A673 (cell line): Measurements from ENCODE around the gene HEXIM1. TPM values are rescaled to one million over a fixed set of nuclear protein-coding genes. Genes with fewer than 3 reads are reported as not detected.

ENCODE experiments used
- BruUV-seq: library from RNA; stranded (reverse); fragments of 400-500 nt; replicated peaks from 2 replicates; lab custom pipeline; 2021; lab: Mats Ljungman, UMichigan
- CTCF ChIA-PET: fragments of 300-600 bp; sonication (Branson Sonifier 250); formaldehyde crosslinking; loops from one replicate; lab custom pipeline; 2022; ENCODE audit warnings: antibody characterized with exemption; lab: Charles Lee
- POLR2A ChIA-PET: fragments of 300-600 bp; sonication (Branson Sonifier 250); formaldehyde crosslinking; loops from one replicate; lab custom pipeline; 2022; ENCODE audit warnings: antibody characterized with exemption; ENCODE audit not compliant: low non-redundant PET; lab: Charles Lee
- DNase-seq: peaks from one replicate; pipeline ENCODE4 v3.0.0-alpha.2; 2015; ENCODE audit warnings: low spot score
- H3K27ac ChIP-seq: fragments of 200-600 bp; sonication (generic); 2 replicates; pipeline ENCODE4 v1.5.1; 2016; ENCODE audit warnings: mixed run types, low read depth, mild to moderate bottlenecking, mixed read lengths, antibody characterized with exemption, low read length; ENCODE audit not compliant: poor library complexity, severe bottlenecking
- H3K27me3 ChIP-seq: fragments of 200-600 bp; sonication (generic); replicated peaks from 2 replicates; pipeline ENCODE4 v1.6.1; 2017; ENCODE audit warnings: mixed run types, low read depth, mild to moderate bottlenecking, mixed read lengths, antibody characterized with exemption, low read length; ENCODE audit not compliant: insufficient read depth, poor library complexity
- H3K36me3 ChIP-seq: fragments of 200-600 bp; sonication (generic); 2 replicates; pipeline ENCODE4 v1.6.1; 2016; ENCODE audit warnings: mixed run types, mild to moderate bottlenecking, mixed read lengths, antibody characterized with exemption, low read length; ENCODE audit not compliant: insufficient read depth, poor library complexity, severe bottlenecking
- H3K4me1 ChIP-seq: fragments of 200-600 bp; sonication (generic); 2 replicates; pipeline ENCODE4 v1.6.1; 2017; ENCODE audit warnings: mixed run types, mild to moderate bottlenecking, mixed read lengths, antibody characterized with exemption, low read length; ENCODE audit not compliant: insufficient read depth, poor library complexity, severe bottlenecking
- H3K4me3 ChIP-seq: fragments of 200-600 bp; sonication (generic); 2 replicates; pipeline ENCODE4 v1.5.1; 2016; ENCODE audit warnings: low read depth, mixed run types, mild to moderate bottlenecking, mixed read lengths, low read length; ENCODE audit not compliant: poor library complexity, severe bottlenecking
- H3K9me3 ChIP-seq: fragments of 200-600 bp; sonication (generic); 2 replicates; pipeline ENCODE4 v1.6.1; 2016; ENCODE audit warnings: mixed run types, low read depth, mild to moderate bottlenecking, mixed read lengths, antibody characterized with exemption, low read length; ENCODE audit not compliant: poor library complexity, severe bottlenecking
- EZH2 ChIP-seq: fragments of 200-600 bp; sonication (generic); IDR thresholded peaks from 2 replicates; pipeline ENCODE4 v1.6.1; 2017; ENCODE audit warnings: borderline replicate concordance, low read depth, mild to moderate bottlenecking, mixed read lengths, antibody characterized with exemption, low read length; ENCODE audit not compliant: poor library complexity, severe bottlenecking
- intact Hi-C: fragments of 100-400 bp; cut with micrococcal nuclease; formaldehyde crosslinking; loops from one replicate; pipeline ENCODE4 v1.10.0; 2022; ENCODE audit not compliant: unreplicated experiment
- total RNA-seq: library from RNA; stranded (reverse); gene quantifications from 2 replicates; pipeline ENCODE4 v1.2.3, GENCODE V29; 2021
- TF ChIP-seq, protein P1 (sequence below): fragments of 300-800, 200-600 bp; sonication (generic); conservative IDR thresholded peaks from 2 replicates; pipeline ENCODE4 v1.5.1; 2017; ENCODE audit warnings: low read depth, mild to moderate bottlenecking, antibody characterized with exemption, low read length, moderate library complexity, mixed read lengths

HEXIM1 gene
- total RNA-seq, 1 experiment from 2014 or later = 21.2 TPM

DNA sequence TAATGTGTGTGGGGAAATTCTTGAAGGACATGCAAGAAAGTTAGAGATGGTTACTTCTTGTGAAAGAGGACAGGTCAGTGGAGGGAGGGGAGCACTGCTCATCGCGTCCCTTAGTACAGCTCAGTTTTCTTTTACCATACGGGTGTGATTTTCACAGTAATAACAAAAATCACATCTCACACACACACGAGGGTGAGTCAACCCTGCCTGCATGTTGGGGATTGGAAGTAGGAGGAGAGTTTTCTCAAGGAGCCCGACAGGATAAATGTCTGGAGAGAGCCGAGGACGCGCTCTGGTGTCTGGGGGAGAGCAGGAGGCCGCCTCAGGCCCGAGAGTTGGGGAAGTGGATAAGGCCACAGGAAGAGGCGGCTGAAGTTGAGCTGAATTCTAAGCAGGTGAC, 32.4 kb upstream of the HEXIM1 start:
- ChIA-PET POLR2A (no interaction called here), CTCF (no interaction called here)
- intact Hi-C loops = no loop called here

DNA sequence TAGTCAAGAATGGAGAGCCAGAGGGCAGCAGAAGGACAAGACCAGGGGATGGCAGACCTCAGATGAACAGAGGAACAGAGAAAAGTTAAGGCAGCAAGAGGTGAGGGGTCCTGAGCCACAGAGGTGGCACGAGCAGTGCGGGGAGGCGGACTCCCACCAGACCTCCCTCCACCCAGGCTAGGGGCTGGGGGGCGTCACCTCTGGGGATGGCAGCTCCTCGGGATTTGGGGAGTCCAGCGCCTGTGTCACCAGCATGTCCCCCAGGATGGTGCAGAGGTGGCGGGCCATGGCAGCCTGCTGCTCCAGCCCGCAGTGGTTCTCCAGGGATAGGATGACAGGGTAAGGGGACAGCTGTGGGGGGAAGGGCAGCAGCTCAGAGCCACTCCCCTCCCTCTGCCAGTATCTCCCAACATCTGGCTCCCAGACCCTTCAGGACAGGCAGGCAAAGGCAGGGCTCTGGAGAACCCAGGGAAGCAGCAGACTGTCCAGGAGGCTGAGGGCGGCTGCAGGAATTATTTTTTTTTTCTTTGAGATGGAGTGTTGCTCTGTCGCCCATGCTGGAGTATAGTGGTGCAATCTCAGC, 31.8 kb upstream of the HEXIM1 start:
- intact Hi-C loops = no loop called here
- ChIA-PET POLR2A (no interaction called here), CTCF (no interaction called here)
- Histone ChIP-seq H3K36me3 (no peaks in the 10 kb centered on the region), H3K9me3 (no peaks in the 10 kb centered on the region), H3K4me1 (no peaks in the 10 kb centered on the region), H3K27me3 (no peaks in the 10 kb centered on the region), H3K27ac (no peak overlapping the region), H3K4me3 (no peak overlapping the region)
- DNase-seq = no peak
- no peak for TF ChIP-seq EZH2
- TF ChIP-seq, protein P1, sequence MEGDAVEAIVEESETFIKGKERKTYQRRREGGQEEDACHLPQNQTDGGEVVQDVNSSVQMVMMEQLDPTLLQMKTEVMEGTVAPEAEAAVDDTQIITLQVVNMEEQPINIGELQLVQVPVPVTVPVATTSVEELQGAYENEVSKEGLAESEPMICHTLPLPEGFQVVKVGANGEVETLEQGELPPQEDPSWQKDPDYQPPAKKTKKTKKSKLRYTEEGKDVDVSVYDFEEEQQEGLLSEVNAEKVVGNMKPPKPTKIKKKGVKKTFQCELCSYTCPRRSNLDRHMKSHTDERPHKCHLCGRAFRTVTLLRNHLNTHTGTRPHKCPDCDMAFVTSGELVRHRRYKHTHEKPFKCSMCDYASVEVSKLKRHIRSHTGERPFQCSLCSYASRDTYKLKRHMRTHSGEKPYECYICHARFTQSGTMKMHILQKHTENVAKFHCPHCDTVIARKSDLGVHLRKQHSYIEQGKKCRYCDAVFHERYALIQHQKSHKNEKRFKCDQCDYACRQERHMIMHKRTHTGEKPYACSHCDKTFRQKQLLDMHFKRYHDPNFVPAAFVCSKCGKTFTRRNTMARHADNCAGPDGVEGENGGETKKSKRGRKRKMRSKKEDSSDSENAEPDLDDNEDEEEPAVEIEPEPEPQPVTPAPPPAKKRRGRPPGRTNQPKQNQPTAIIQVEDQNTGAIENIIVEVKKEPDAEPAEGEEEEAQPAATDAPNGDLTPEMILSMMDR = no peak
- no TSS peak for BruUV-seq

More for the DNA sequence above, 32.4 kb upstream of the HEXIM1 start:
- no peak overlapping the region for H3K27ac ChIP-seq
- no peaks in the 10 kb centered on the region for H3K27me3 ChIP-seq
- TF ChIP-seq, protein P1 = no peak
- TF ChIP-seq EZH2 = no peak
- H3K36me3 ChIP-seq = no peaks in the 10 kb centered on the region
- no peaks in the 10 kb centered on the region for H3K4me1 ChIP-seq
- no TSS peak for BruUV-seq
- DNase-seq = no peak
- no peaks in the 10 kb centered on the region for H3K9me3 ChIP-seq
- H3K4me3 ChIP-seq = no peak overlapping the region

DNA sequence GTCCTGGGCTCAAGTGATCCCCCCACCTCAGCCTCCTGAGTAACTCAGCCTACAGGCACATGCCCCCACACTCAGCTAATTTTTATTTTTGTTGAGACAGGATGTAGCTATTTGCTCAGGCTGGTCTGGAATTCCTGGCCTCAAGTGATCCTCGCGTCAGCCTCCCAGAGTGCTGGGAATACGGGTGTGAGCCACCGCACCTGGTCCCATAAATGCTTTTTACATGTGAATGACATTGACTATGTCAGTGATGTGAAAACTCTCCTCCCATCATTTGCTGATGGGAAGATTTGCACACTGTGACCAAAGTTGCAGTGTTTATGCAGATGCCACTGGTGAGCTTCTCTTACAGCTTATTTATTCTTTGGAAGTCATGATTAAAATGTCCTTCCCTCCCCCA, 30.9 kb upstream of the HEXIM1 start:
- no peak for TF ChIP-seq EZH2
- TF ChIP-seq, protein P1 = no peak
- Histone ChIP-seq H3K27me3 (no peaks in the 10 kb centered on the region), H3K4me1 (no peaks in the 10 kb centered on the region), H3K9me3 (no peaks in the 10 kb centered on the region), H3K4me3 (no peak overlapping the region), H3K27ac (no peak overlapping the region), H3K36me3 (no peaks in the 10 kb centered on the region)
- intact Hi-C loops = no loop called here
- no TSS peak for BruUV-seq
- ChIA-PET POLR2A (no interaction called here), CTCF (no interaction called here)
- DNase-seq = no peak
